Activated T-helper 1 cell treated with anti-CD3 and anti-CD28 coated beads, Interleukin-2, amount 50 U/mL, for 16 hours (primary cell): Measurements from ENCODE around the gene C19orf18.
"Not testable (repeated sequence)": the region's sequence is repeated elsewhere in the genome, so short reads cannot be mapped to it uniquely, and the experiment has no call there.

Experiments
- DNase-seq, 2 donors: peaks; one replicate each; pipeline ENCODE4 v3.0.0-alpha.2; 2020; ENCODE audit warnings: low read depth in 1 of 2, low spot score in 1 of 2

C19orf18 gene

GRCh38 chr19:57974434-57974833, at the start of gene C19orf18:
Gene C19orf18 (minus strand): TSS chr19:57974534. CDS start chr19:57974432, 102 bp downstream.
- no peak for DNase-seq

GRCh38 chr19:58022283-58022660, 47.9 kb upstream of the C19orf18 start:
- no peak for DNase-seq

- DNase-seq, result no peak
Observed at GRCh38 chr19:58021541-58022282, 47.4 kb upstream of the C19orf18 start.

DNA sequence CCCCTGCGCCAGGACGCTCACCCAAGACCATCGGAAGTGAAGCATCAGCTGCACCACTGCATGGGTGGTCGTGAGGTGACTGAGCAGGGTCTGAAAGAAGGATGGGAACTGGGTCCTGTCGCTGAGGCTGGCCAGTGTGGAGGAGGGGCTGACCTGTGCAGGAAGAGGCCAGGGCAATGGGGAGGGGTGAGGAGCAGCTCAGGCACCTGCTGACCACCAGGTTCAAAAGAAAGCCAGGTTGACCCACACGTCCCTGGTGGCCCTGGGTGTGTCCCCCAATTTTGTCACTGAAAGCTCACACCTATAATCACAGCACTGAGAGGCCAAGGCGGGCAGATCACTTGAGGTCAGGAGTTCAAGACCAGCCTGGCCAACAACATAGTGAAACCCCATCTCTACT, 45.8 kb upstream of the C19orf18 start:
- DNase-seq, result no peak

GRCh38 chr19:58014141-58014540, 39.8 kb upstream of the C19orf18 start:
- DNase-seq, result no peak

DNA sequence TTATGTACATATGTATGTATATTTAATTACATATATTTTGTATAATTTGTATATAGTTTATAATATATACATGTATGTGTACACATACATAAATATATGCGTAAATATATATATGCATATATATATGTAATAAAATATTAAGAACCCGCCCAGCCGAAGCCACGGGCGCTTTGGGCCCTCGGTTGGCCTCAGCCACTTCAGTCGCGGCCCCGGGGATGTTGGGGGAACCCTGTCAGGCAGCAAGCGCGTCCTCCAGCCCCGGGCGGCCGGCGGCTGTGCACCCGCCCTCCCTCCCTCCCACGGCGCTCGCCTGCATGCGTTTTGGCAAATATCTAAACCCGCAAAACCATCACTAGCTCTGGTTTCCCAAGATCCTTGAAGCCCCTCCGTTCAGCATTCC, 36.2 kb upstream of the C19orf18 start:
- DNase-seq, result no peak

- DNase-seq, result peak in 1 of 2 donors; percentile 20
Observed at GRCh38 chr19:58009666-58010301, 35.5 kb upstream of the C19orf18 start.

GRCh38 chr19:58009301-58009665, 34.9 kb upstream of the C19orf18 start:
- DNase-seq, result no peak

- not testable (repeated sequence) for DNase-seq
Observed at GRCh38 chr19:58008877-58009276, 34.5 kb upstream of the C19orf18 start.

DNA sequence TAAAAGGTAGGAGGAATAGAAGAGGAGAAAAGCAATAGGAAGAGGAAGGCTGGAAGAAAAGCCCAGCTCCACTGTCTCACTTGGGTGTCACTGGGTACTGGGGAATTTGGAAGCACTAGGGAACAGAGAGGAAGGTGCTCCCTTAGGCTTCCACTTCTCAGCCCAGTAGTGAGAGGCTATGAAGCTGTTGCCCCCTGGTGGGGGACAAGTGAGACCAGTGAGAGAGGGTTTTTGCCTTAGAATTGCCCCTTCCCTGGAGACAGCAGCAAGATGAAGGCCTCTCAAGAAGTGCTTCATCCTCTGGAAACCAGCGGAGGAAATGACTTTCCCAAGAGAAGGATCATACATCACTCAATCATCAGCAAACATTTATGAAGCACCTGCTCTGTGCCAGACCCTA, 33.0 kb upstream of the C19orf18 start:
- DNase-seq, result no peak

- DNase-seq, result no peak
Observed at GRCh38 chr19:58003174-58003828, 29.0 kb upstream of the C19orf18 start.

DNA sequence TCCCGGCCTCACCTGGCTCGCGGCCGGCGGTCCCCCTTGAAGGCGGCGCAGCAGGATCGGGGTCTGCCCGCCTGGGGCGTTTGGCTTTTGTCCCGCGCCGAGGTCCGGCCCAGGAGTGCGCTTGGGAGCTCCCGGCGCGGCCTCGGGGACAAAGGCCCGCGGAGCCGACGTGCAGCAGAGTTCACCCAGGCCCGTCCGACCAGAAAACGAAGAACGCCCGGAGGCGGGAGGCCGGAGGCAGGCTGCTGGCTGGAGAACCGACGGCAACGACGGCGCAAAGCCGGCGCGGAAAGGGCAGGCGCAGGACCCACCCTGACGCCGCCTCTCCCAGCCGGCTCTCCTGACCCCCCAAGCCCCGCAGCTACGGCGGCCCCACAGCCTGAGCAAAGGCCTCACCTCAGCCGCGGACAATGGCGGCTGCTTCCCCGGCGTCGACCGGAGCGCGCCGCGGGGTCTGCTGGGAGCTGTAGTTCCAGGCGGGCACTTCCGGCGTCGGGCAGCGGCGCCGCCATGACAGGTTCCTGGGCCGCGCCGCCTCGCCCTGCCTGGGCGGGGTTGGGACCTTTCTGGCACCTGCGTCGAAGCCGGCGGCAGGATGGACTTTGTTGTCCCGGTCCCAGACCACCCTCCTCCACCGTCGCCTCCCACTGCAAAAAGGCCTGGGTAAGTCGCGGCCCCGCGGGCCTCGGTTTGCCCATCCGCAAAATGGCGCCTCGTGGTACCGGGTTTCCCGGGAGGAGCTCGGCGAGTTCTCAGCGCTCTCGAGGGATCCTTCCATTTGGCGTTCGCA, 28.2 kb upstream of the C19orf18 start, which contains the start of gene ZNF606:
TSS of gene ZNF606 (minus strand) at position 437 of the 790 bp plus-strand sequence. CDS start 1,501 bp downstream, outside the sequence.
- peak; percentile 64 to 76 for DNase-seq

GRCh38 chr19:58001895-58002369, 27.6 kb upstream of the C19orf18 start:
- DNase-seq, result no peak

- DNase-seq, result no peak
Observed at GRCh38 chr19:58000677-58001076, 26.3 kb upstream of the C19orf18 start.

DNA sequence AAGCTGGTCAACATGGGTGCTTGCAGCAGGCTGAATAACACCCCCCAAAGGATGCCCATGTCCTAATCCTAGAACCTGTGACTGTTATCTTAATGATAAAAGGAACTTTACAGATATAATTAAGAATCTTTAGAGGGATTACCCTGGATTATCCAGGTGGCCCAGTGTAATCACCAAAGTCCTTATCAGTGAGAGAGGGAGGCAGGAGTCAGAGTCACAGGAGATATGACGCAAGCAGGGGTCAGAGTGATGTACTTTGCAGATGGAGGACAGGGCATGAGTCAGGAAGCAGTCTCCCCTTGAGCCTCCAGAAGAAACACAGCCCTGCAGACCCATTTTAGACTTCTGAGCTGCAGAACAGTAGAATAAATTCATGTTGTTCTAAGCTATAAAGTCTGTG, 18.5 kb upstream of the C19orf18 start:
- DNase-seq, result no peak

GRCh38 chr19:57978586-57979289, 4.4 kb upstream of the C19orf18 start:
- DNase-seq, result no peak

DNA sequence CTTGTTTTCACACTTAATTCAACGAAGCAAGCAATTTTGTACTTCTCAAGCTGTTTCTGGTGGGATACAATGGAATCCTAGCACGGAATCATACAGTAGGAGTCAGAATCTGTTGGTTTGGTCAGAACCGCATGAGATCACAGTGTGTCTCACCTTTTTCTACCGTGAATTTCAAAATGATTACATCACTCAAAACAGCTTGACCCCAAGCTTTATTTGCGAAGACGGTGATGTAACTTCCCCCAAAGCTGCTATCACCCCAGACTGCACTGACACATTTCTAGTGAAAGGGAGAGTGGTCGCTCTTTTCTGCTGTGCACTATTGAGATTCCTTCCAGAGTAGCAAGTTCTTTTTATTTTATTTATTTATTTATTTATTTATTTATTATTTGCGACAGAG, 9.6 kb downstream of the C19orf18 start:
- no peak for DNase-seq

GRCh38 chr19:57961785-57962184, 12.5 kb downstream of the C19orf18 start:
- no peak for DNase-seq

DNA sequence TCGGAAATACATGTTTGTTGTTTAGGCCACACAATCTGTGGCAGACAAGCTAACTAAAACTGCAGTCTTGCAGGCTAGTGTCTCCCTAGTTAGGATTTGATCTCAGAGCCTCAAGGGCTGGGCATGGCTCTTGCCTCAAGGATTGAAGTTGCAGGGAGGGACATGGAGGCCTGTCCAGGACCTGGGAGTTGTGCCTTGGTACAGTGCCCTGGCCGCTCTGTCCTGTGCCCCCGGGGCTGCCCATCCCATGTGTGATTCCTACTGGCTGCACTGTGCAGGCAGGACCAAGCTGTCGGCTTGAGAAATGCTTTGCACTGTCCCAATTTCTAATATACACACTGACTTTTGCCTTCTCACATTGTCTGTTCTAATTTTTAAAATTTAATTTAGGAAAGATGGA, 19.3 kb downstream of the C19orf18 start:
- no peak for DNase-seq

DNA sequence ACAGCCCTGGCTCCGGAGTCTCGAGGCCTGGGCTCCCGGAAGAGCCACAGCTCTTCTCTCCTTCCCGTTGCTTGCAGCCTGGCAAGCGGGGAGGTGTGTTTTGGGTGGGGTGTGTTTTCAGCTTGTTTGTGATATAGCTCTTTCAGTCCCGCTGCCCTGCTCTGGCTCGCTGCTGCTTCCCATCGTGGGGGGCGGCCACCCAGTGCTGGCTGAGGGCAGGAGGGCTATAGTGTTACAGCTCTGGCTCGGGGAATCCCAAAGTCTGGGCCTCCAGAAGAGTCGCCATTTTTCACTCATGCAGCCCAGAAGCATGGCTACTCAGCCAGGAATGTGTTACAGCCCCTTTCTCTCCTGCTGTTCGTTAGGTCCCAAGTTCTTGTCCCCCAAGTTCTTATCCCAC, 24.6 kb downstream of the C19orf18 start:
- DNase-seq, result no peak

GRCh38 chr19:57949296-57949695, 25.0 kb downstream of the C19orf18 start:
- no peak for DNase-seq
